Transverse colon (tissue), 3 donors: ENCODE measurements around the gene ZNF385B.

ENCODE experiments used
- CTCF ChIP-seq, 5 experiments: fragments of 200-600 bp in 3 of 5; fragments of 450-650 bp in 2 of 5; sonication (generic) in 3 of 5; IDR thresholded peaks; 1 replicate in 2 of 5; 2 replicates in 3 of 5; pipeline ENCODE4 v1.5.1; 2016 to 2017; ENCODE audit warnings: antibody characterized with exemption in 5 of 5, inconsistent platforms in 3 of 5, mild to moderate bottlenecking in 2 of 5, moderate library complexity in 1 of 5
- POLR2A ChIP-seq: fragments of 450-650 bp; IDR thresholded peaks from one replicate; pipeline ENCODE4 v1.6.1; 2016; ENCODE audit warnings: antibody characterized with exemption, mild to moderate bottlenecking, moderate library complexity

GRCh38 chr2:179790235-179791217 is 70.9 kb downstream of the ZNF385B start:
- TF ChIP-seq CTCF (IDR thresholded peaks at IDR 0.05) (no peak), POLR2A (no peak)
